ENCODE data around the gene SPAG17. TPM values are rescaled to one million over a fixed set of nuclear protein-coding genes. Genes with fewer than 3 reads are reported as not detected.

The SPAG17 gene
- total and polyA plus RNA-seq, 2 of the 4 experiments (the other 2 are of a cell fraction) = 0.10 TPM; not detected in 1

DNA sequence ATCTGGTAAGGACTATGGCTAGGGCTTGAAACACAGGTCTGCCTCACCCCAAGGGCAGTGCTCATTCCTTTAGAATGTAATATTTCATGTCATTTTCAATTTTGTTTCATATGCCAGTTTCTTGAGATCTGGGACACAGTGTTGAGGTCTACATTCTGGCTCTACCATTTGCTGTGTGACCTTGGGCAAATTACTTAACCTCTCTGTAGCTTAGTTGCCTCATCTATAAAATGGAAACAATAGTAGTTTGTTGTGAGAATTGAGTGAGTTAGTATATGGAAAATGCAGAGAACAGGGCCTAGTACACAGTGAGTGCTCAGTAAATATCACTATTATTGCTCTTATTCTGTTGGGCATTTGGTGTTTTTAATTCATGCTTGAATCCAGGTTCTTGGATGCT is 171.1 kb downstream of the SPAG17 start:
- H2AFZ ChIP-seq (replicated peaks; ENCODE audit: low read length, poor library complexity) = no peak overlapping the region
- no peak overlapping the region for H2AK5ac ChIP-seq (ENCODE audit: low read depth, low read length)
- no peak overlapping the region for H2BK20ac ChIP-seq (ENCODE audit: low read depth, low read length)
- no peak overlapping the region for H2BK5ac ChIP-seq (ENCODE audit: low read depth, low read length, poor library complexity, severe bottlenecking)
- no peak overlapping the region for H4K8ac ChIP-seq (ENCODE audit: low read depth in 2 of 2, low read length in 2 of 2)
- no peak overlapping the region for H2BK15ac ChIP-seq (ENCODE audit: low read depth, low read length)
- no peak overlapping the region for H3K4ac ChIP-seq (ENCODE audit: low read depth, low read length)
- no peak for DNase-seq
- no peak overlapping the region for H2AK9ac ChIP-seq (replicated peaks; ENCODE audit: low read depth, low read length, poor library complexity)
- no peaks in the 10 kb centered on the region for H3K36me3 ChIP-seq (ENCODE audit: control insufficient read depth, insufficient read depth, low read length)
- TF ChIP-seq MXI1 (IDR thresholded peaks at IDR 0.05; ENCODE audit: borderline replicate concordance, low read depth, low read length) = no peak
- no peak for TF ChIP-seq SMC3 (IDR thresholded peaks at IDR 0.05; ENCODE audit: low read depth, low read length)
- no peak for TF ChIP-seq POLR2A (IDR thresholded peaks at IDR 0.05; ENCODE audit: low read depth, low read length)
- no peak for TF ChIP-seq RCOR1 (IDR thresholded peaks at IDR 0.05; ENCODE audit: insufficient replicate concordance, low read length)
- no peak for TF ChIP-seq NFE2L2 (IDR thresholded peaks at IDR 0.05; ENCODE audit: low read depth, low read length)
- TF ChIP-seq, protein P1, sequence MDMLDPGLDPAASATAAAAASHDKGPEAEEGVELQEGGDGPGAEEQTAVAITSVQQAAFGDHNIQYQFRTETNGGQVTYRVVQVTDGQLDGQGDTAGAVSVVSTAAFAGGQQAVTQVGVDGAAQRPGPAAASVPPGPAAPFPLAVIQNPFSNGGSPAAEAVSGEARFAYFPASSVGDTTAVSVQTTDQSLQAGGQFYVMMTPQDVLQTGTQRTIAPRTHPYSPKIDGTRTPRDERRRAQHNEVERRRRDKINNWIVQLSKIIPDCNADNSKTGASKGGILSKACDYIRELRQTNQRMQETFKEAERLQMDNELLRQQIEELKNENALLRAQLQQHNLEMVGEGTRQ (IDR thresholded peaks at IDR 0.05; ENCODE audit: low read depth, low read length) = no peak
- TF ChIP-seq RAD21 (IDR thresholded peaks at IDR 0.05; ENCODE audit: low read length) = no peak
- TF ChIP-seq CEBPB (IDR thresholded peaks at IDR 0.05; ENCODE audit: low read depth, low read length) = no peak
- TF ChIP-seq MAZ (IDR thresholded peaks at IDR 0.05; ENCODE audit: borderline replicate concordance, low read depth, low read length) = no peak
- no peak for TF ChIP-seq RFX5 (IDR thresholded peaks at IDR 0.05; ENCODE audit: low read depth, low read length)
- TF ChIP-seq CHD1 (IDR thresholded peaks at IDR 0.05; ENCODE audit: low read depth, low read length) = no peak
- TF ChIP-seq, protein P2, sequence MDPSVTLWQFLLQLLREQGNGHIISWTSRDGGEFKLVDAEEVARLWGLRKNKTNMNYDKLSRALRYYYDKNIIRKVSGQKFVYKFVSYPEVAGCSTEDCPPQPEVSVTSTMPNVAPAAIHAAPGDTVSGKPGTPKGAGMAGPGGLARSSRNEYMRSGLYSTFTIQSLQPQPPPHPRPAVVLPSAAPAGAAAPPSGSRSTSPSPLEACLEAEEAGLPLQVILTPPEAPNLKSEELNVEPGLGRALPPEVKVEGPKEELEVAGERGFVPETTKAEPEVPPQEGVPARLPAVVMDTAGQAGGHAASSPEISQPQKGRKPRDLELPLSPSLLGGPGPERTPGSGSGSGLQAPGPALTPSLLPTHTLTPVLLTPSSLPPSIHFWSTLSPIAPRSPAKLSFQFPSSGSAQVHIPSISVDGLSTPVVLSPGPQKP (IDR thresholded peaks at IDR 0.05; ENCODE audit: borderline replicate concordance, low read depth, low read length) = no peak
- TF ChIP-seq FOS (IDR thresholded peaks at IDR 0.05; ENCODE audit: low read depth, low read length) = no peak
- TF ChIP-seq, protein P3, sequence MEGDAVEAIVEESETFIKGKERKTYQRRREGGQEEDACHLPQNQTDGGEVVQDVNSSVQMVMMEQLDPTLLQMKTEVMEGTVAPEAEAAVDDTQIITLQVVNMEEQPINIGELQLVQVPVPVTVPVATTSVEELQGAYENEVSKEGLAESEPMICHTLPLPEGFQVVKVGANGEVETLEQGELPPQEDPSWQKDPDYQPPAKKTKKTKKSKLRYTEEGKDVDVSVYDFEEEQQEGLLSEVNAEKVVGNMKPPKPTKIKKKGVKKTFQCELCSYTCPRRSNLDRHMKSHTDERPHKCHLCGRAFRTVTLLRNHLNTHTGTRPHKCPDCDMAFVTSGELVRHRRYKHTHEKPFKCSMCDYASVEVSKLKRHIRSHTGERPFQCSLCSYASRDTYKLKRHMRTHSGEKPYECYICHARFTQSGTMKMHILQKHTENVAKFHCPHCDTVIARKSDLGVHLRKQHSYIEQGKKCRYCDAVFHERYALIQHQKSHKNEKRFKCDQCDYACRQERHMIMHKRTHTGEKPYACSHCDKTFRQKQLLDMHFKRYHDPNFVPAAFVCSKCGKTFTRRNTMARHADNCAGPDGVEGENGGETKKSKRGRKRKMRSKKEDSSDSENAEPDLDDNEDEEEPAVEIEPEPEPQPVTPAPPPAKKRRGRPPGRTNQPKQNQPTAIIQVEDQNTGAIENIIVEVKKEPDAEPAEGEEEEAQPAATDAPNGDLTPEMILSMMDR (conservative IDR thresholded peaks at IDR 0.05; ENCODE audit: low read depth, low read length) = no peak
- TF ChIP-seq BHLHE40 (IDR thresholded peaks at IDR 0.05; ENCODE audit: low read depth, low read length) = no peak
- no peak for TF ChIP-seq MAFK (IDR thresholded peaks at IDR 0.05; ENCODE audit: low read depth, low read length)
- no peak overlapping the region for H3K18ac ChIP-seq (ENCODE audit: low read depth, low read length)
- H3K23ac ChIP-seq (ENCODE audit: low read depth, low read length) = no peak overlapping the region
- BruUV-seq (replicated peaks) = no TSS peak
- ChIA-PET CTCF (no interaction called here), POLR2A (ENCODE audit: unreplicated experiment) (no interaction called here)
- intact Hi-C loops (cut with micrococcal nuclease) (no loop called here), in situ Hi-C loops (cut with MboI; ENCODE audit: low sequenced_read_pairs) (no loop called here), dilution Hi-C loops (cut with HindIII; ENCODE audit: low sequenced_read_pairs, unreplicated experiment) (no loop called here)
- no peak overlapping the region for H3K4me2 ChIP-seq (ENCODE audit: low read depth, low read length)
- H4K20me1 ChIP-seq (ENCODE audit: insufficient read depth, low read length) = no peaks in the 10 kb centered on the region
- H4K91ac ChIP-seq (ENCODE audit: insufficient read depth, low read depth, low read length) = no peak overlapping the region
- no peak for ATAC-seq (ENCODE audit: low read depth)
- no peak overlapping the region for H3K27ac ChIP-seq (ENCODE audit: insufficient read depth, low read length)
- H3K9ac ChIP-seq (ENCODE audit: low read depth, low read length) = no peak overlapping the region
- no peaks in the 10 kb centered on the region; the same call in 1 of the 2 replicates for H3K27me3 ChIP-seq (ENCODE audit: control insufficient read depth, insufficient read depth, low read length)
- H3K9me1 ChIP-seq (ENCODE audit: insufficient read depth, low read length) = no peaks in the 10 kb centered on the region
- no peak overlapping the region for H3K14ac ChIP-seq (replicated peaks; ENCODE audit: low read depth, low read length)
- no peak overlapping the region for H3K56ac ChIP-seq (ENCODE audit: extremely low read depth, insufficient read depth, low read length)
- H3K4me1 ChIP-seq (ENCODE audit: control insufficient read depth, insufficient read depth, low read length) = no peaks in the 10 kb centered on the region
- H3K9me3 ChIP-seq (ENCODE audit: control insufficient read depth, insufficient read depth, low read length) = no peaks in the 10 kb centered on the region
- H2BK120ac ChIP-seq (ENCODE audit: low read depth, low read length) = no peak overlapping the region
- no peak overlapping the region for H4K5ac ChIP-seq (ENCODE audit: low read depth, low read length)
- no peaks in the 10 kb centered on the region for H3K79me1 ChIP-seq (ENCODE audit: low read depth in 1 of 2, low read length in 2 of 2)
- H3K4me3 ChIP-seq (ENCODE audit: insufficient read depth, low read depth, low read length) = no peak overlapping the region

Measured in IMR-90 (cell line).